AG04449 (cell line): ENCODE measurements around the gene IL1B.
"Not testable (repeated sequence)": the region's sequence is repeated elsewhere in the genome, so short reads cannot be mapped to it uniquely, and the experiment has no call there.

ENCODE experiments used
- CTCF ChIA-PET: fragments of 350-600 bp; formaldehyde crosslinking; extraction: SDS; loops from one replicate; lab custom pipeline; 2021; ENCODE audit warnings: antibody characterized with exemption; lab: Yijun Ruan, JAX
- POLR2A ChIA-PET: fragments of 400-600, 350-600 bp; formaldehyde crosslinking; extraction: SDS; loops from one replicate; lab custom pipeline; 2020; ENCODE audit warnings: antibody characterized with exemption, inconsistent platforms; lab: Yijun Ruan, JAX
- DNase-seq: peaks from one replicate; pipeline ENCODE4 v3.0.0-alpha.2; 2010; ENCODE audit warnings: low read depth, low spot score
- H3K4me3 ChIP-seq: 2 replicates; pipeline ENCODE4 v1.5.1; 2011; ENCODE audit warnings: low read depth, mild to moderate bottlenecking, control low read depth, low read length
- CTCF ChIP-seq: IDR thresholded peaks from one replicate; pipeline ENCODE4 v1.5.1; 2011; ENCODE audit warnings: mild to moderate bottlenecking, moderate library complexity, low read length, control low read depth, inconsistent platforms; ENCODE audit not compliant: insufficient read depth; ENCODE audit errors: missing control alignments

IL1B gene

GRCh38 chr2:112834396-112835037 is 2.1 kb downstream of the IL1B start:
- CTCF ChIA-PET, result interaction anchor here (1.1 to 1.7 kb wide), 2 partner anchors 86 to 107 kb away, joined by 3 to 7 read pairs; no protein-coding TSS in a partner anchor
- TF ChIP-seq CTCF, result no peak
- DNase-seq, result no peak
- no peak overlapping the region for H3K4me3 ChIP-seq
- POLR2A ChIA-PET, result no interaction called here

GRCh38 chr2:112833976-112834375 is 2.6 kb downstream of the IL1B start:
- no peak for TF ChIP-seq CTCF
- H3K4me3 ChIP-seq, result no peak overlapping the region
- no peak for DNase-seq
- ChIA-PET POLR2A (no interaction called here), CTCF (interaction anchor here (1.0 to 1.1 kb wide), 2 partner anchors 51 to 107 kb away, joined by 3 to 4 read pairs; no protein-coding TSS in a partner anchor)

- POLR2A ChIA-PET, H3K4me3 ChIP-seq, DNase-seq: not testable (repeated sequence)
- CTCF ChIA-PET, result interaction anchor here (1.0 to 1.1 kb wide), 2 partner anchors 52 to 108 kb away, joined by 3 to 4 read pairs; no protein-coding TSS in a partner anchor
These were observed 3.0 kb downstream of the IL1B start for GRCh38 chr2:112833639-112833931.

GRCh38 chr2:112832841-112833638 is 3.5 kb downstream of the IL1B start:
- POLR2A ChIA-PET, result no interaction called here
- DNase-seq, result no peak
- H3K4me3 ChIP-seq, result no peak overlapping the region
- TF ChIP-seq CTCF, result no peak
- CTCF ChIA-PET, result interaction anchor here (1.0 to 1.1 kb wide), 2 partner anchors 52 to 108 kb away, joined by 3 to 4 read pairs; no protein-coding TSS in a partner anchor

- POLR2A ChIA-PET, result no interaction called here
- DNase-seq, result no peak
These were observed 4.4 kb downstream of the IL1B start for GRCh38 chr2:112831946-112832840.

GRCh38 chr2:112831513-112831845 is 5.1 kb downstream of the IL1B start:
- CTCF ChIA-PET, result interaction anchor here (0.6 kb wide), 1 partner anchor 82 kb away, joined by 4 read pairs; no protein-coding TSS in a partner anchor
- POLR2A ChIA-PET, result no interaction called here

More at GRCh38 chr2:112831946-112832840, 4.4 kb downstream of the IL1B start:
- TF ChIP-seq CTCF, result no peak
- H3K4me3 ChIP-seq, result no peak overlapping the region
- CTCF ChIA-PET, result interaction anchor here (0.6 kb wide), 1 partner anchor 83 kb away, joined by 4 read pairs; no protein-coding TSS in a partner anchor

More at GRCh38 chr2:112831513-112831845, 5.1 kb downstream of the IL1B start:
- no peak overlapping the region for H3K4me3 ChIP-seq
- TF ChIP-seq CTCF, result no peak
- DNase-seq, result no peak
